ENCODE data around the gene PLXDC2.

Gene PLXDC2

GRCh38 chr10:19902456-19902855, 86.2 kb downstream of the PLXDC2 start:
- TF ChIP-seq EZH2 (IDR thresholded peaks at IDR 0.05; ENCODE audit: borderline replicate concordance, low read depth, low read length, severe bottlenecking) (no peak), CTCF (IDR thresholded peaks at IDR 0.05; ENCODE audit: borderline replicate concordance, extremely low read depth, low read length, poor library complexity, severe bottlenecking) (no peak)
- Histone ChIP-seq H3K36me3 (ENCODE audit: insufficient read depth, low read length) (no peaks in the 10 kb centered on the region), H3K9me3 (ENCODE audit: insufficient read depth, low read length, severe bottlenecking) (no peaks in the 10 kb centered on the region), H3K79me2 (ENCODE audit: insufficient read depth, low read length) (no peaks in the 10 kb centered on the region), H3K27me3 (ENCODE audit: insufficient read depth, low read length, poor library complexity) (no peaks in the 10 kb centered on the region), H3K4me3 (ENCODE audit: low read depth in 1 of 2, low read length in 2 of 2) (no peak overlapping the region), H3K4me1 (ENCODE audit: insufficient read depth, low read length) (no peaks in the 10 kb centered on the region), H3K27ac (ENCODE audit: low read length) (no peak overlapping the region), H3K9ac (ENCODE audit: low read depth, low read length) (no peak overlapping the region), H3K4me2 (ENCODE audit: insufficient read depth, low read length) (no peak overlapping the region), H4K20me1 (ENCODE audit: insufficient read depth, low read length) (no peaks in the 10 kb centered on the region), H2AFZ (ENCODE audit: low read depth, low read length) (no peak overlapping the region)
- ATAC-seq (ENCODE audit: insufficient read depth, low read depth) (no peak), DNase-seq (no peak)

GRCh38 chr10:19904202-19904661, 88.0 kb downstream of the PLXDC2 start:
- H2AFZ ChIP-seq (ENCODE audit: low read depth, low read length) = no peak overlapping the region
- H3K4me2 ChIP-seq (ENCODE audit: insufficient read depth, low read length) = no peak overlapping the region
- no peaks in the 10 kb centered on the region for H3K36me3 ChIP-seq (ENCODE audit: insufficient read depth, low read length)
- DNase-seq (no peak), ATAC-seq (ENCODE audit: insufficient read depth, low read depth) (no peak)
- H3K27ac ChIP-seq (ENCODE audit: low read length) = no peak overlapping the region
- H3K27me3 ChIP-seq (ENCODE audit: insufficient read depth, low read length, poor library complexity) = no peaks in the 10 kb centered on the region
- H3K9ac ChIP-seq (ENCODE audit: low read depth, low read length) = no peak overlapping the region
- H3K4me3 ChIP-seq (ENCODE audit: low read depth in 1 of 2, low read length in 2 of 2) = no peak overlapping the region
- no peaks in the 10 kb centered on the region for H3K4me1 ChIP-seq (ENCODE audit: insufficient read depth, low read length)
- TF ChIP-seq EZH2 (IDR thresholded peaks at IDR 0.05; ENCODE audit: borderline replicate concordance, low read depth, low read length, severe bottlenecking) (no peak), CTCF (IDR thresholded peaks at IDR 0.05; ENCODE audit: borderline replicate concordance, extremely low read depth, low read length, poor library complexity, severe bottlenecking) (no peak)
- H3K79me2 ChIP-seq (ENCODE audit: insufficient read depth, low read length) = no peaks in the 10 kb centered on the region
- no peaks in the 10 kb centered on the region for H4K20me1 ChIP-seq (ENCODE audit: insufficient read depth, low read length)
- H3K9me3 ChIP-seq (ENCODE audit: insufficient read depth, low read length, severe bottlenecking) = no peaks in the 10 kb centered on the region

- no peak overlapping the region for H3K27ac ChIP-seq (ENCODE audit: low read length)
- no peaks in the 10 kb centered on the region for H4K20me1 ChIP-seq (ENCODE audit: insufficient read depth, low read length)
- DNase-seq (no peak), ATAC-seq (ENCODE audit: insufficient read depth, low read depth) (no peak)
- H2AFZ ChIP-seq (ENCODE audit: low read depth, low read length) = no peak overlapping the region
- H3K4me1 ChIP-seq (ENCODE audit: insufficient read depth, low read length) = no peaks in the 10 kb centered on the region
- no peaks in the 10 kb centered on the region for H3K9me3 ChIP-seq (ENCODE audit: insufficient read depth, low read length, severe bottlenecking)
- TF ChIP-seq EZH2 (IDR thresholded peaks at IDR 0.05; ENCODE audit: borderline replicate concordance, low read depth, low read length, severe bottlenecking) = no peak
- TF ChIP-seq CTCF (IDR thresholded peaks at IDR 0.05; ENCODE audit: borderline replicate concordance, extremely low read depth, low read length, poor library complexity, severe bottlenecking) = no peak
- no peak overlapping the region for H3K4me3 ChIP-seq (ENCODE audit: low read depth in 1 of 2, low read length in 2 of 2)
- no peaks in the 10 kb centered on the region for H3K36me3 ChIP-seq (ENCODE audit: insufficient read depth, low read length)
- no peak overlapping the region for H3K4me2 ChIP-seq (ENCODE audit: insufficient read depth, low read length)
- no peaks in the 10 kb centered on the region for H3K27me3 ChIP-seq (ENCODE audit: insufficient read depth, low read length, poor library complexity)
- no peaks in the 10 kb centered on the region for H3K79me2 ChIP-seq (ENCODE audit: insufficient read depth, low read length)
- no peak overlapping the region for H3K9ac ChIP-seq (ENCODE audit: low read depth, low read length)
Measured at GRCh38 chr10:19906108-19906791, 90.0 kb downstream of the PLXDC2 start.

Data from DND-41 (cell line).